ENCODE results near the gene PMPCA.

The PMPCA gene, protein sequence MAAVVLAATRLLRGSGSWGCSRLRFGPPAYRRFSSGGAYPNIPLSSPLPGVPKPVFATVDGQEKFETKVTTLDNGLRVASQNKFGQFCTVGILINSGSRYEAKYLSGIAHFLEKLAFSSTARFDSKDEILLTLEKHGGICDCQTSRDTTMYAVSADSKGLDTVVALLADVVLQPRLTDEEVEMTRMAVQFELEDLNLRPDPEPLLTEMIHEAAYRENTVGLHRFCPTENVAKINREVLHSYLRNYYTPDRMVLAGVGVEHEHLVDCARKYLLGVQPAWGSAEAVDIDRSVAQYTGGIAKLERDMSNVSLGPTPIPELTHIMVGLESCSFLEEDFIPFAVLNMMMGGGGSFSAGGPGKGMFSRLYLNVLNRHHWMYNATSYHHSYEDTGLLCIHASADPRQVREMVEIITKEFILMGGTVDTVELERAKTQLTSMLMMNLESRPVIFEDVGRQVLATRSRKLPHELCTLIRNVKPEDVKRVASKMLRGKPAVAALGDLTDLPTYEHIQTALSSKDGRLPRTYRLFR

DNA sequence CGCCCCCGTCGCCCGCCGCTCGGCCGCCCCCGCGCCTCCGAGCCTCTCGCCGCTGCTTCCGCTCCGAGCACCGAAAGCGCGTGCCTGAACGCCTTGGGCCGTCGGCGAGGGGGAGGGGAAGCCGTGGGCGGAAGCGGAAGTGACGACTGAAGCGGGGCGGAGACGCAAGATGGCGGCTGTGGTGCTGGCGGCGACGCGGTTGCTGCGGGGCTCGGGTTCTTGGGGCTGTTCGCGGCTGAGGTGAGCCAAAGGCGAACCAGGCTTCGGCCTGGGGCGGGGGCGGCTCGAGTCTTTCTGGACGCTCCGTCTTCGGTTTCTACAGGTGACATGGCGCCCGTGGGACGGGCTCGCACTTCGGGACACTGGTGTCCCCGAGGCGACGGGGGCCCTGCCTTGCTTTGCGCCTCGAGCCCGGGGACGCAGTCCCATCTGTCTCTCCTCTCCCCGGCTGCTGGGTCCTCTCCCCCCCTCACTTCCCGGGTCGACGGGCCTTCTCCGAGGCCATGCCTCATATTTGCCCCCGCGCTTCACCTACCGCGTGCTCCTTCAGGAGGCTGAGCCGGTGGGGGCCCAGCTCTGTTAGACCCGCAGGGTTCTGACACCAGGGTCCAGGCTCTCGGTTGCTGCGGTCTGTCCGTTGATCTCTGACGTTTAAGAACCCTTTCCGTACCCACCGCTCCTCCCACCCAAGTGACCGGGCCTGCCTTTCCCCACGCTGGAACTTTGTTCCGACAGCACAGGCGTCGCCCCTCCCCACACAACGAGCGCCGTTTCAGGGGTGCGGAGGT lies at the start of gene PMPCA, which contains the start of gene ENTR1:
Gene PMPCA (plus strand): TSS at position 159 of the 788 bp plus-strand sequence. CDS start 11 bp downstream, at position 170.
Gene ENTR1 (minus strand): TSS at position 115 of the 788 bp plus-strand sequence. CDS start 217 bp downstream, outside the sequence.
- DNase-seq = peak; percentile 89

DNA sequence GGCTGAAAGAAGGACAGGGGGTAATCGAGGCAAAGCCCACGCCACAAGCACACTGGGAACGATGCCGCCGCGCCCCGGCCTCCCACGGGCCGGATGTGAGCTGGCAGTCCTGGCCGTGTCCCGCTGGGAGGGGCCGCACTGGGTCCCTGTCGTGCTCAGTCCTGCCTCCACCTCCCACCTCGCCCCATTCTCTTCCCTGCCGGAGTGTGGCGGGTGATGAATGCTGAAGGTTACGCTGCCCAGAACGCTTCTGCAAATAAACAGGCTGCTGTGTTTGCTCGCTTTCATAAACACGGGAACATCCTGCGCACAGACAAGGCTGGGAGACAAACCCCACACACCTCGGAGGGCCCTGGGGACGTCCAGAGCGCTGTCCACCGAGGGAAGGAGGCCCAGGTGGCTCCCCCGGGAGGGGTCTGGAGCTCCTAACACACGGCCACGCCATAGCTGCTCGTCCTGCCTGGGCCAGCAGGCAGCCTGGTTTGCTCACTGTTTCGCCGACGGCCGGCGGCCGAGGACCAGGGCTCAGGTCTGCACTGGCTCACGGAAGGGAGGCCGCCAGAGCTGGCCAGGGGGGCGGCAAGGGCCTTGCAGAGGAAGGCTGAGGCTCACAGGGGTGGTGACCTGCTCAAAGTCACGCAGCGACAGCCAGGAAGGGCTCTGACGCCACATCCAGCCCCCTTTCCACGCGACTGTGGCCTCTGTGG lies 49.3 kb upstream of the PMPCA start:
- no peak for DNase-seq

DNA sequence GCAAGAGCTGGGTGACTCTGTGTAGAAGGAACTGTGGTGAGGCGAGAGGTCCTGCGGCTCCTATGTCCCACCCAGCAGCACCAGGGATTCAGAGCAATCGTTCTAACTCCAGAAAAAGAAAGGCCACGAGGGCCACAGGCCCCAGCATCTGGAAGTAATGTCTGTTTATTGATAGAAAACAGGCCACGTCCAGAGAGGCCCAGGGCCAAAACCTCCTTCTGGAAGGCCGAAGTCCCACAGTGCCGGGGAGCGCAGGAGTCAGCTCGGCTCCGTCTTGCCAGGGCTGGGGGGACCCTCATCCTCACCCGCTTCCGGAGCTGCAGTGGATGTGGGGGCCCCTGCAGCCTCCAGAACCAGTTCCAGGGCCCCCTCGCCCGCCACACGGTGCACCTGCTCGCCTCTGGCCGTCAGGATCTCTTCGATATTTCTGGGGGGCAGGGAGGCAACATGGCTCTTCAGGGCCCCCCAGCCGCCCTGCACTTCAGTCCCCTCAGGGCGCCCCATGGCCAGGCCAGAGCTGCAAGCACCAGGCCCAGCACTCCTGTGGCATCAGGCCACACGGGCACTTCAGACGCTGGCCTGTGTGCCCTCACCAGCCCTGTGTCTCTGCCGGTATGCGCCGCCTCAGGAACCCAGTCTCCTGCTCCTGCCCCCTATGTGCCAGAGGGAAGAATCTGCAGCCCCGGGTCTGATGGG lies 48.6 kb upstream of the PMPCA start:
- no peak for DNase-seq

DNA sequence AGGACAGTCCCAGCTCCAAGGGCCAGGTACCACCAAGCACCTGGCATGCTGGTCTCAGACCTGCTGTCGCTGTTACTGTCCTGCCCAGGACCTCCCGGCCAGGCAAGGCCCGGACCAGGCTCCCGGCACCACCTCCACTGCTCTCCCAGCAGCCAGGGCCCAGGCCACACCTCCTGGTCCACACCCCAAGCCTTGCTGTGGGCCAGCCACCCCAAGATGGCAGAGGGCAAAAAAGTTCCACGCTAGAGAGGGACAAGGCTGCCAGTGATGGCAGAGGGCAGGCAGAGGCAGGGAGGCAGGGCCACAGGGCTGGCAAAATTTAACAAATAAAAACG lies 48.0 kb upstream of the PMPCA start:
- DNase-seq = no peak

DNA sequence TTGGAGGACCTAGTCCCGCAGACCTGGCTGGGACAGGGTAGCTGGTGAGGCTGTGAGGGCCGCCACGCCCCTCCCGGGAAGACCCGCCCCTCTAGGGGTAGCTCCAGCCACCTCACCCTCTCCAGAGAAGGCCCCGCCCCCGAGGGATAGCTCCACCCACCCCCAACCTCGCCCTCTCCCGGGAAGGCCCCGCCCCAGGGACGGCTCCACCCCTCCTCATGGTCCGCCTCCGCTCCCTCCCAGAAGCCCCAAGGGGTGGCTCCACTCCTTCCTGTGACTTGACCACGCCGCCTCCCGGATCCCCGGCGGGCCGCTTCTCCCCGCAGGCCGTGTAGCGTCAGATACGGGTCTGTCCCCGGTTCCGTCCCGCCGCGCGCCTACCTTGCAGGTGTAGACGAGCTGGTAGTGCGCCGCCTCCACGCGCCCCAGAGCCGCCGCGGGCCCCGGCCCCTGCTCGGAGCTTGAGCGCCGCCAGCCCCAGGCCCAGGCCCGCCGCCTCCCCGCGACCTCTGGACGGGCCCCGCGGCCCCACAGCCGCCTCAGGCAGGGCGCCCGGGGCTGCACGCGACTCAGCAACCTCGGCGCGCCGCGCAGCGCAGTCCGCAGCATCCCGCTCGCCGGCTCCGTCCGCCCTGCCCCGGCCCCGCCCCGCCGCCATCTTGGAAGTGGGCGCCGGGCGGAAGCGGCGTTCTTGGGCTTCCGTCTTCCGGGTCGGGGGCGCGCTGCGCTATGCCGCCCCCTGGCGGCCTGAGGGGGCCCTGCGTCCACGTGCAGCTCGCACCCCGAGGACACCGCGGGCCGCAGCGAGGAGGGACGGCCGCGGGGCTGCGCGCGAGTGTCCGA lies 47.1 kb upstream of the PMPCA start, which contains the start of gene DNLZ:
Gene DNLZ (minus strand): TSS at position 639 of the 843 bp plus-strand sequence. CDS start 30 bp downstream, at position 609.
- peak; percentile 92 for DNase-seq

DNA sequence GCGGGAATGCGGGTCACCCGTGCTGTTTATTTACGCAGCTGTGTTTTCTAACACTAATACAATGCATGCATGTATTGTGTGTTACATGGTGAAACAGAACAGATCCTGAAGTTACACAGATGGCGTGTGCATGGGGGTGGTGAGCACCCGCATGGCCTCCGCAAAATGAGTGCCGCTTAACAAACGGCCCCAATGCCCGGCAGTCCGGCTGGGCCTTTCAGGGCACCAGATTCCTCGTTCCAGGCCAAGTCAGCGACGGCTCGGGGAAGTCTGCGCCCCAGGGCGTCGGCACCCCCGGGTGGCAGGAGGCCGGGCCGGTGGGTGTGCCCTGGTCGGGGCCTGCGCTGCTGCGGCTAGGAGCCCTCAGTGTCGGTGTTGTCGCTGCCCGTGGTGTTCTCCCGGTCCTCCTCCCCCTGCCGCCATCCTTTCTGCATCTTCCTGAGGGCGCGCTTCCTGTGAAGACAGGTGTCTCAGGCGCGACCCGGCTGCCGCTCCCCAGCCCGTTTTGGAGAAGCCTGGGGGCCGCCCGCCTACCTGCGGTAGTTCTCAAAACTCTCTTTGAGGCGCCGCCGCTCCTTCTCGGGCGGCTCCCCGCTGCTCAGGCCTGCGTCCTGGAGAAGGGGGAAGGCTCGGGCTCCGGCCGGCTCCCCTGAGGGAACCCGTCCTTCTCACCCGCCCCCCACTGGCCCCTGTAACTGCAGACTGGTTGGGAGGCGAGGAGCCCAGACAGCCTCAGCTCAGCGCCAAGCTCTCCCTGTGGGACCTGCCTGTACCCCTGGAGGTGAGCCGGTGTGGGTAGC lies 46.3 kb upstream of the PMPCA start:
- no peak for DNase-seq

DNA sequence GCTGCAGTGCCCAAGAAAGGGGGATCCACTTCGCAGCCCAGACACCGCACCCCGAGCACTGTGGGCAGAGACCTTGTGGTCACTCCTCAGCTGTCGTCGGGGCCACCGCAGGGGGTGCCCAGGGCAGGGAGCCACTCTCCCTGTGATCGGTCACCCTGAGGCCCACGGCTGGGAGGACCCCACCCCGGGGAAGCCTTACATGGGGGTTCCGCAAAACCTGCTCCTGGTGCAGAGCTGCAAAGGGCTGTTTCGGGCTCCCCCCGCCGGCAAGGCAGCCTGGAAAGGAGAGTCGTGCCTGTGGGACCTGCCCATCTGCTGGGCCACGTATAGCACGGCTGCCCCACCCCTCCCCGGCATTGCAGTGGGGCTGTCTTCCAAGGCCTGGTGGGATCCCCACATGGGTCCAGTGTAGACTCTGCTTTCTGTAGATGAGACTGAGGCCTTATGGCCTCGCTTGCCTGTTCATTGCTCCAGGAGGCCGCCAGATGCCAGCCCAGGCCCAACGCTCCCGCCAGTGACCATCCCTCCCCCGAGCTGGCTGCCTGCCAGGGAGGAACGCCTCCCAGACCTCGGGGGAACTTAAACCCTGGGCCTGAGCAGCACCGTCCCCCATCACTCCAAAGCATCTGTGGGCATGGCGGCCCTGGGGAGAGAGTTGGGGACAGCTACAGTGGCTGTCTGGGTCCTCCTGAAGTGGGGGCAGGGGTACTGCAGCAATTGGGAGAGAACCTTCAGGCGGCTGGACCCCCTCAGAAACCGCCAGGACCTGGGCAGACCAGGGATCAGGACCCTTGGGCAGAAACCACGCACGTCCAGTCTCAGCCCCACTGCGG lies 45.3 kb upstream of the PMPCA start:
- no peak for DNase-seq

DNA sequence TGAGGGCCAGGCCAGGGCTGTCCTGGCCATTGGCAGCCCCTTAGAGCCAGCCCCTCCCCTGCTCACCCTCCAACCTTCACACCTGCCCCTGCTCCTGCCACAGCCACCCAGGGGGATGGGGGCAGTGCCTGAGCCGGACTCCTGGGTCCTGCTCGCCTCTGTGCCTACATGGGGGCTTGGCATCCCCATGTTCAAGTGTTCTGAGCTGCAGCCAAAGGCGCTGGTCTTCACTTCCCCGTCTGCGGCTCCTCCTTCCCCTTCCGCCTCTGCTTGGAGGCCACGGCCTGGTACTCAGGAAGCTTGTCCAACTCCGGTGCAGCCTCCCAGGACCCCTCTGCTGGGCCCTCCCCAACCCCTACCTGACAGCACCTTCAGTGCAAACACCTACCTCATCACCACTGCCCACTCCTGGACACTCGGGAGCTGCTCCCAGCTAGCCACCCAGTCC lies 44.7 kb upstream of the PMPCA start:
- DNase-seq = no peak

DNA sequence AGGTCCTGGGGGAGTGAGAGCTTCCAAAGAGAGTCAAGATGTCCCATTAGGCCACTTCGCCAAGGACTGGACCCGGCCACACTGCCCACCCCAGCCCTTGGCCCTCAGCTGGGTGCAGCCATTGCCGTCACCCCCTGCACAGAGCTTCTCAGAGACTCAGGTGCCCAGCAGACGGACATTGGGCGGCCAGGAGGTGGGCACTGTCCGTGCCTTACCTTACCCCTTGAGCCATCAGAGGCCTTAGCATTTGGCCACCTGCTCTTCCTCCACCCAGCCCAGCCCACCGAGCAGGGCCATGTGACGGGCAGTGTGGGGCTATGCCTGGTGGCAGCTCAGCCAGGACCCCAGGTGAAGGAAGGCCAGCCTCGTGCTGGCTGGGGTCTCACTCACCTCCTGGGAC lies 43.6 kb upstream of the PMPCA start:
- DNase-seq = no peak

DNA sequence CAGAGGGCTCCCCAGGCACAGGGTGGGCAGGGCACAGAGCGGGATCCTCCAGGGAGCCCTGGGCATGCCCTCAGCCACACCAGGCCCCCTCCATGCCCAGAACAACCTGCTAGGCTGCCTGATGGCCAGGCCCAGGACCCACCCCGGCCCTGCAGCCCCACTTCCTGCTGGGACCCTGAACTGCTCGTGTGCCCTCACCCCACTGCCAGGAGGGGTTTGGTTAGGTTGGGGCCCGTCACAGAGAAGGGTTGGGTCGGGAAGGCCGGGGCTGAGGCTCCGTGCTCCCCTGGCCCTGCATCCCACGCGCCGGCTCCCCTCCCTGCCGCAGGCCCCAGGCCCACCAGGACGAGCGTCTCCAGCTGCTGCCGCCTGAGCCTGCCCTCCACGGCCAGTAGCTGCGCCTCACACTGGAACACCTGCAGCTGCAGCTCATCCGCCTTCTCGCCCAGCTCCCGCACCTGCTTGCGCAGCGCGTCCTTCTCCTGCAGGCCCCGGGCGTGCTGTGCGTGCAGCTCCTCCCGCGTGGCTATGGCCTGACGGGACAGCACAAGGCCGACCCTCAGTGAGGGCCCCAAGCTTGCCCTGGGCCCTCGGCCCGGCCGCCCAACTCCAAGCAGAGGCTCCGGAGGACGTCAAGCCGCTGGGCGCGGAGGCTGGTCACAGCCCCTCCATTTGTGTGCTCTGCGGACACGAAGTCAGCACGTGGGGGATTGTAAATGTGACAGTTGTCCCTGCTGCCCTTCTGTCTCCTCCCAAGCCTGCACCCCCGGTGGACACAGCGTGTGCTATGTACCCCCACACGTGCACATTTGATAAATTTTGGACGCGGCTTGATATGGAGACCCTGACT lies 42.9 kb upstream of the PMPCA start:
- DNase-seq = no peak

DNA sequence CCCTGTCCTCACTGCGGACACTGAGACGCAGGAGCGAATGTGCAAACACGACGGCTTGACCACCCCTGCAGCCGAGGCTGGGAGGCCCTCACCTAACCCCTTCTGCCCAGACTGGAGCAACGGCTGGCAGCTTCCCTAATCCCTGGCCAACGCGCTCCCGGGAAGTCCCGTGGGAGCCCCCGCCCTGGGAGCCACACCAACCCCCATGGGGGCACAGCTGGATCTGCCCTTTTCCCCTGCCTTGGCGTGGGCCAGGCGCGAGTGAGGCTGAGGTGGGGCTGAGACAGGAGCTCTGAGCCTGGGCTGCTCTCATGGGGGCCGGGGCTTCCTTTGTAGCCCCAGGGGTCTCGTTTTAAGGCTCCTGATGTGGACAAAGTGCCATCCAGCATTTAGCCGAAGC lies 42.3 kb upstream of the PMPCA start:
- no peak for DNase-seq

DNA sequence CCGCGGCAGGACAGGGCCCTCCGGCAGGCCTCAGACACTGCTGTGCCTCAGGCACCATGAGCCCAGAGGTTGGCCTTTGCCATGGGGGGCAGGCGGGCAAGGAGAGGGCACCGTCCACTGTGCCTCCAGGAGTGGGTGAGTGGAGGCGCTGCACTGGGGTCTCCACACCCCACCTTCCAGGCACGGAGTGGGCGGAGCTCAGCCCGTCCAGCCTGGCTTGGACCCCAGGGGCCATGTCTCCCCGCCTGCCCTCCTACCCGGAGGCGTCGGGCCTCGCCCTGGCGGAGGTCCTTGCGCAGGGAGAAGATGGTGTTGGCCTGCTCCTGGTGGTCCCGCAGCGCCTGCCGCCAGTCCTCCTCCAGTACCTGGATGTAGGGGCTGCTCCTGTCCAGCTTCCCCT lies 40.4 kb upstream of the PMPCA start:
- no peak for DNase-seq

DNA sequence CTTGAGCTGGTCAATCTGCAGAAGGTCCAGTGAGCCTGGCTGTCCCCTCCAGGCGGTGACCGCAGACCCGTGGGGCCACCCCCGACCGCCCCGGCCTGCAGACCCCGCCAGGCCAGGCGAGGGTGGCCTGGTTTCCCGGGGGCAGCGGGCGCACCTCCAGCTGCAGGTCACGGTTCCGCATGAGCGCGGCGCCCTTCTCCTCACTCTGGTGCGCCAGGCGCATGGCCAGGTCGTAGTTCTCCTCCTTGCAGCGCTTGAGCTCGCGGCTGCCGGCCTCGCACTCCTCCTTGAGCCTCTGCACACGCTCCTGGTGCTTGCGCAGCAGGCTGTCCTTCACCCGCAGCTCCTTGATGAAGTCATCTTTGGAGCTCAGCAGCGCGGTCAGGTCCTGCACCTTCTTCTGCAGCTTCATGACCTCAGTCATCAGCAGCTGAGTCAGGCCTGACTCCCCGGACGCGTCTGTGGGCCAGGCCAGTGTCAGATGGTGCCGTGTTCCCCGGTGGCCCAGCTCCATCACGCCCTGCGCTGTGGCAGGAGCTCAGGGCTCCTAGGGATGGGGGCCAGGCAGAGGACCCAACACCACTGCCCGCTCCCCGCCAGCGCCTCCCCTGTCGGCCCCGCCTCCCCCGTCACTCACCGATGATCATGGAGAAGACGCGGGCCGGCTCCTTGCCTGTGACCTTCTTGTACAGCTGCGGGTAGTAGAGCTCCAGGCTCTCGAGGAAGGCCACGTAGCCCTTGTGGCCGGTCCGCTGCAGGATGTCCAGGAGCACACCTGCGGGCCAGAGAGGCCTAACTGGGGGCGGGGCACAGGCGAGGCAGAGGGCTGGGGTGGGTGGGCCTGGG lies 39.5 kb upstream of the PMPCA start:
- no peak for DNase-seq

DNA sequence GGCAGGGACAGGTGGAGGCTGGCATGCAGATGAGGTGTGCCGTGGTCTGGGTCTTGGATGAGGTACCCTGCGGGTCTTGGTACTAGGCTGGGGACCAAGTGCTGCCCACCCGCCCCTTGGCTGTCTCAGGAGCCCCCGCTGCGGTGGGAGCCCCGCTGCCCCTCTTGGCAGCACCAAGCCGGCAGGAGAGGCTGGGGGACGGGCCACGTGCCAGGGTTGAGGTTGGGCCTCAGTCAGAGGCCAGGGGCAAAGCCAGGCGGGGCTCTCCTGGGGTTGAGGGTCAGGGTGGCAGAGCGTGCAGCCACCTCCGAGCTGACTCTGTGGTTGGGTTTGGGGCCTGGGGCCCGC lies 39.0 kb upstream of the PMPCA start:
- DNase-seq = no peak

DNA sequence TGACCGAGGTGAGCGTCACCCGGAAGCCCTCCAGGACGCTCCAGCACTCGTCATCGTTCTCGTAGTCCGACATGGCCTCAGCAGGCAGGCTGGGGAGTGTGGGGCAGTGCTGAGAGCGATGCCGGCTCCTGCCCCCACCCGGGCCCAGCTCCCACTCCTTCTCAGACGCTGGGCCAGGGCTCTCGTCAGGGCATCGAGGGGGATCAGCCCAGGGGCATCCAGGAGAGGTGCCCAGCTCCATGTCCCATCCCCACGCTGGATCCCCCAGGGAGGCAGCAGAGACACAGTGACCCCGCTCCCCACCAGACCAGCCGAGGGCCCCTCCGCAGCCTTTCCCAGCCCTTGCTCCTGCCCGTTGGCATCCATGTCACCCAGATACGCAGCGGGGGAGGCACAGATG lies 38.5 kb upstream of the PMPCA start:
- no peak for DNase-seq

DNA sequence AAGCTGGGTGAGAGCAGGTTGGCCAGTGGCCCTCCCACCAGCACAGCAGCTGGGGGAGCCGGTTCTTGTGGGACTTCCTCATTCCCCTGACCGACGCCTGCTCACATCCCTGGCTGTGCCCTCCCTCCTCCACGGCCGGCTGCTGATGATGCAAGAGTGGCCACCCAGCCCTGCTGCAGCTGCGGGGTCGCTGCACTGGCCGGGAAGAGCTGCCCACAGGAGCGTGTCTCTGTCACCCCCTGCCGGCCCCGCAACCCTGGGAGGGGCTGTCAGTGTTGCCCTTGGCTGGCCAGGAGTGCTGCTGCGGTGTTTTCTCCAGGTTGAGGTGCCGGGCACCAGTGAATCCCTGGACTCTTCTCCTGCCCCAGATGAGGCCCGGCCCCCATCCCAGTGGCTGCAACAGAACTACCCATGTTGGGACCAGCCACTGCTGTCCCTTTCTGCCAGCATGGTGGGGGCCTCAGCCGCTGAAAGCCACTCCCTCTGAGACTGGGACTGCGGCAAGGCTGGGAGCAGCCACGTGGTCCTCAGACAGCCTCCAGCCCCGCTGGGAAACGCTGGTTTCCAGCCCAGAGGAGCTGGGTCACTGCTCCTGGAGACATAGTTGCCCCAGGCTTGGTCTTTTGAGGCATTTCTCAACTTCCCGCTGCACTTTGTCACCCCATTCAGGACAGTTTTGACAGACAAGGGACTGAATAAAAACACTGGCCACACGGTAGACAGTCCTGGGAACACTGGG lies 37.7 kb upstream of the PMPCA start:
- DNase-seq = no peak

All from CD4-positive, alpha-beta T cell treated with Interleukin-4 for 4 hours (primary cell).